Chondrocyte (in vitro differentiated cells): ENCODE results near the gene TTC22. TPM values are rescaled to one million over a fixed set of nuclear protein-coding genes. Genes with fewer than 3 reads are reported as not detected.
A peak's percentile ranks its signal among the peaks of the same experiment; 100 is the strongest.

Experiments used
- DNase-seq: peaks from one replicate; pipeline ENCODE4 v3.0.0; 2021; ENCODE audit warnings: mixed read lengths, low spot score
- H3K27ac Mint-ChIP-seq: one replicate; pipeline ENCODE4 v1.8.0; 2021; ENCODE audit warnings: mild to moderate bottlenecking, moderate library complexity, mixed read lengths; ENCODE audit not compliant: unreplicated experiment
- H3K27me3 Mint-ChIP-seq: 2 replicates; pipeline ENCODE4 v1.8.0; 2021; ENCODE audit warnings: low read depth, mixed read lengths
- H3K36me3 Mint-ChIP-seq: 2 replicates; pipeline ENCODE4 v1.8.0; 2021; ENCODE audit warnings: low read depth, mixed read lengths
- H3K4me1 Mint-ChIP-seq: 2 replicates; pipeline ENCODE4 v1.8.0; 2021; ENCODE audit warnings: low read depth, mild to moderate bottlenecking, mixed read lengths
- H3K4me3 Mint-ChIP-seq: one replicate; pipeline ENCODE4 v1.8.0; 2021; ENCODE audit warnings: mild to moderate bottlenecking, moderate library complexity, mixed read lengths; ENCODE audit not compliant: unreplicated experiment
- H3K9me3 Mint-ChIP-seq: 2 replicates; pipeline ENCODE4 v1.8.0; 2021; ENCODE audit warnings: low read depth, mixed read lengths
- total RNA-seq: library from RNA; stranded (reverse); gene quantifications from 3 replicates; pipeline ENCODE4 v1.2.1, GENCODE V29; 2021
- TF ChIP-seq, protein P1 (sequence below): fragments of 200-600 bp; sonication (generic); IDR thresholded peaks from 2 replicates; pipeline ENCODE4 v1.5.0; 2021; ENCODE audit warnings: antibody characterized with exemption, mild to moderate bottlenecking, moderate library complexity

TTC22 gene
- total RNA-seq, 1 donor from 2014 or later: not detected

- TF ChIP-seq, protein P1, sequence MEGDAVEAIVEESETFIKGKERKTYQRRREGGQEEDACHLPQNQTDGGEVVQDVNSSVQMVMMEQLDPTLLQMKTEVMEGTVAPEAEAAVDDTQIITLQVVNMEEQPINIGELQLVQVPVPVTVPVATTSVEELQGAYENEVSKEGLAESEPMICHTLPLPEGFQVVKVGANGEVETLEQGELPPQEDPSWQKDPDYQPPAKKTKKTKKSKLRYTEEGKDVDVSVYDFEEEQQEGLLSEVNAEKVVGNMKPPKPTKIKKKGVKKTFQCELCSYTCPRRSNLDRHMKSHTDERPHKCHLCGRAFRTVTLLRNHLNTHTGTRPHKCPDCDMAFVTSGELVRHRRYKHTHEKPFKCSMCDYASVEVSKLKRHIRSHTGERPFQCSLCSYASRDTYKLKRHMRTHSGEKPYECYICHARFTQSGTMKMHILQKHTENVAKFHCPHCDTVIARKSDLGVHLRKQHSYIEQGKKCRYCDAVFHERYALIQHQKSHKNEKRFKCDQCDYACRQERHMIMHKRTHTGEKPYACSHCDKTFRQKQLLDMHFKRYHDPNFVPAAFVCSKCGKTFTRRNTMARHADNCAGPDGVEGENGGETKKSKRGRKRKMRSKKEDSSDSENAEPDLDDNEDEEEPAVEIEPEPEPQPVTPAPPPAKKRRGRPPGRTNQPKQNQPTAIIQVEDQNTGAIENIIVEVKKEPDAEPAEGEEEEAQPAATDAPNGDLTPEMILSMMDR: no peak
- Mint-ChIP-seq H3K9me3 (peaks cover 2% of the 10 kb centered on the region), H3K27ac (no peak overlapping the region), H3K4me1 (no peaks in the 10 kb centered on the region), H3K27me3 (peaks cover 18% of the 10 kb centered on the region), H3K36me3 (no peaks in the 10 kb centered on the region), H3K4me3 (no peak overlapping the region)
- no peak for DNase-seq
Observed at GRCh38 chr1:54795356-54795665, 5.8 kb downstream of the TTC22 start.

DNA sequence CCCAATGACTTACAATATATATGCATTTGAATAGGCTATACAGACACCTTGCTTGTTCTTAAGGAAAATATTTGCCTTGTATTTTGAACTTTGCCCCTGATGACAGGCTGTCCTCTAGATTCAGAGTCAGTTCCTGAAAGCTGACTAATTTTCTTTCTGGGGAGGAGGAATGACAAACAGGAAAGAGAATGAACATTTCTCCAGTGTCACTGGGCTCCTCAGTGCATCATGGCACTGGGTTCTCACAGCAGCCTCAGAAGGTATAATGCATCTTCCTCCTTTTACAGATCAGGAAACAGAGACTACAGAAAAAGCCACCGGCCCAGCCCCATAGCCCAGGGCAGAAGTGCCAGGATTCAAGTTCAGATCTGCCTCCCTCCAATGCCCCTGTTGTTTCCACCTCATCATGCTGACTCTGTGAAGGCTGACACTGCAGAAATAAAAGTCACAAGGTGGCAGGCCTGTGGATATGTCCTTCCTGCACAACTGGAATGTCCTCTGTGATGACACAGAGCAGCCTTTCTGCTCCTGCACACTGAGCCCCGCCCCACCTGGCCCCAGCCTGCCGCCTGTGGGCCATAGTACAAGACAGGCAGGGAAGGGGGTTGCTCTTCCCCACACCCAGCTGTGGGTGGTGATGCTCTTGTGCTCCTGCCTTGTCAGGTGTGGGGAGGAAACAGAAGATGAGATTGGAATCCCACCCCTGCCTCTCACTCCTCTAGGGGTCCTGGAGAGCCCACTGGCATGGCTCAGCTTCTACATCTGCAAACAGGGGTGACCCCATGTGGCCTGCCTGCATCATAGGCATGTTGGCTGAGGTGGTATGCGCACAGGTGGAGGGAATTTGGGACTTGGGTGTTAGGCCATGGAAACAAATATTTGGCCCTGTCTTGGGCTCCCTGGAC, 6.4 kb downstream of the TTC22 start:
- TF ChIP-seq, protein P1: no peak
- peaks cover 17% of the 10 kb centered on the region for H3K27me3 Mint-ChIP-seq
- no peaks in the 10 kb centered on the region for H3K4me1 Mint-ChIP-seq
- no peaks in the 10 kb centered on the region for H3K36me3 Mint-ChIP-seq
- no peak overlapping the region for H3K27ac Mint-ChIP-seq
- no peak overlapping the region for H3K4me3 Mint-ChIP-seq
- no peak for DNase-seq
- peaks cover 2% of the 10 kb centered on the region for H3K9me3 Mint-ChIP-seq

GRCh38 chr1:54792686-54793282, 8.3 kb downstream of the TTC22 start:
- Mint-ChIP-seq H3K9me3 (peaks cover 2% of the 10 kb centered on the region), H3K4me3 (no peak overlapping the region), H3K27me3 (peaks cover 16% of the 10 kb centered on the region), H3K36me3 (no peaks in the 10 kb centered on the region), H3K4me1 (no peaks in the 10 kb centered on the region), H3K27ac (no peak overlapping the region)
- DNase-seq: no peak
- TF ChIP-seq, protein P1: no peak

DNA sequence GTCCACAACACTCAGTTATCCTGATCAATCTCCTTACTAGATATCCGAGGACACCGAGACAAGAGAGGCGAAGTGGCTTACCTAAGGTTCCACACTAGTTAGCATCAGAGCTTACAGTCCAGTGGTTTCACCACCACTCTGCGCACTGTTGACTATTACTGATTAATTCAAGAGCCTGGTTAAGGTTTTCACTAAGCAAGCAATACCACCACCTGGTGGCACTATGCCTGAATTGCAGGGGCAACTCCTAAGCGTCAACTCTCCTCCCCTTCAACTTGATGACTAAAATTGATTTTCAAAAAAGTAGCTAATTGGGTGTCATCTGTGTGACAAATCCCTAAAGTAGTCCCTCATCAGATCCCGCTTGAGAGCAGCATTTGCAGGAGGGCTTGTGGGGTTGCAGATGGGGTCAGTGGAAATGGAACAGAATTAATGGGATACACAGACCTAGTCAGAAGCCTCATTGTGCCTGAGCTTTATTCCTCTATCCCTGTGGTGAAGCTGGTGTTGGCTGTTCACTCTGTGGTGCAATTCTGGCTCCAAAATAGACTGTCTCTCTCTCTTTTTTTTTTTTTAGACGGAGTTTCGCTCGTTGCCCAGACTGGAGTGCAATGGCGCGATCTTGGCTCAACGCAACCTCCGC, 9.1 kb downstream of the TTC22 start:
- no peaks in the 10 kb centered on the region for H3K36me3 Mint-ChIP-seq
- TF ChIP-seq, protein P1: peak; percentile 72
- peaks cover 19% of the 10 kb centered on the region for H3K27me3 Mint-ChIP-seq
- H3K4me3 Mint-ChIP-seq: no peak overlapping the region
- DNase-seq: no peak
- peaks cover 2% of the 10 kb centered on the region for H3K9me3 Mint-ChIP-seq
- no peak overlapping the region for H3K27ac Mint-ChIP-seq
- H3K4me1 Mint-ChIP-seq: no peaks in the 10 kb centered on the region

GRCh38 chr1:54788459-54788858, 12.7 kb downstream of the TTC22 start:
- no peak overlapping the region for H3K4me3 Mint-ChIP-seq
- no peaks in the 10 kb centered on the region for H3K36me3 Mint-ChIP-seq
- H3K27ac Mint-ChIP-seq: no peak overlapping the region
- peaks cover 22% of the 10 kb centered on the region for H3K27me3 Mint-ChIP-seq
- peaks cover 2% of the 10 kb centered on the region for H3K9me3 Mint-ChIP-seq
- TF ChIP-seq, protein P1: no peak
- H3K4me1 Mint-ChIP-seq: no peaks in the 10 kb centered on the region
- no peak for DNase-seq
